GM23248 (cell line): Measurements from ENCODE around the gene WDCP. TPM values are rescaled to one million over a fixed set of nuclear protein-coding genes. Genes with fewer than 3 reads are reported as not detected.

Experiments used
- DNase-seq: peaks from one replicate; pipeline ENCODE4 v3.0.0-alpha.2; 2015
- H2AFZ ChIP-seq: fragments of 200-600 bp; sonication (generic); 2 replicates; pipeline ENCODE4 v1.6.1; 2016; ENCODE audit warnings: antibody characterized with exemption
- H3F3A ChIP-seq: fragments of 200-600 bp; sonication (generic); 2 replicates; pipeline ENCODE4 v1.6.1; 2016; ENCODE audit warnings: mild to moderate bottlenecking, antibody characterized with exemption, mixed run types; ENCODE audit not compliant: insufficient read depth
- H3K27ac ChIP-seq: fragments of 200-600 bp; sonication (generic); 2 replicates; pipeline ENCODE4 v1.5.1; 2016; ENCODE audit warnings: mild to moderate bottlenecking
- H3K27me3 ChIP-seq: fragments of 200-600 bp; sonication (generic); replicated peaks from 2 replicates; pipeline ENCODE4 v1.6.1; 2016; ENCODE audit warnings: mild to moderate bottlenecking; ENCODE audit not compliant: insufficient read depth
- H3K36me3 ChIP-seq: fragments of 200-600 bp; sonication (generic); 2 replicates; pipeline ENCODE4 v1.6.1; 2016; ENCODE audit warnings: low read depth, mild to moderate bottlenecking
- H3K4me1 ChIP-seq: fragments of 200-600 bp; sonication (generic); 2 replicates; pipeline ENCODE4 v1.6.1; 2016; ENCODE audit warnings: mild to moderate bottlenecking; ENCODE audit not compliant: insufficient read depth
- H3K4me2 ChIP-seq: fragments of 200-600 bp; sonication (generic); one replicate; pipeline ENCODE4 v1.6.1; 2016; ENCODE audit warnings: mild to moderate bottlenecking; ENCODE audit not compliant: unreplicated experiment
- H3K4me3 ChIP-seq: fragments of 200-600 bp; sonication (generic); 2 replicates; pipeline ENCODE4 v1.5.1; 2016; ENCODE audit warnings: mild to moderate bottlenecking
- H3K79me2 ChIP-seq: fragments of 200-600 bp; sonication (generic); 2 replicates; pipeline ENCODE4 v1.6.1; 2016; ENCODE audit warnings: mild to moderate bottlenecking; ENCODE audit not compliant: insufficient read depth
- H3K9ac ChIP-seq: fragments of 200-600 bp; sonication (generic); 2 replicates; pipeline ENCODE4 v1.6.1; 2016; ENCODE audit warnings: mild to moderate bottlenecking
- H3K9me2 ChIP-seq: fragments of 200-600 bp; sonication (generic); 2 replicates; pipeline ENCODE4 v1.6.1; 2016; ENCODE audit warnings: mixed run types, mild to moderate bottlenecking, moderate library complexity; ENCODE audit not compliant: insufficient read depth
- H3K9me3 ChIP-seq: fragments of 200-600 bp; sonication (generic); one replicate; pipeline ENCODE4 v1.6.1; 2017; ENCODE audit warnings: low read depth
- H4K20me1 ChIP-seq: fragments of 200-600 bp; sonication (generic); 2 replicates; pipeline ENCODE4 v1.6.0; 2016; ENCODE audit not compliant: insufficient read depth
- EZH2 ChIP-seq: fragments of 200-600 bp; sonication (generic); IDR thresholded peaks from 2 replicates; pipeline ENCODE4 v1.6.1; 2018; ENCODE audit warnings: antibody characterized with exemption, mild to moderate bottlenecking; ENCODE audit not compliant: insufficient read depth, poor library complexity, severe bottlenecking
- EZH2phosphoT487 ChIP-seq: fragments of 200-600 bp; sonication (generic); IDR thresholded peaks from 2 replicates; pipeline ENCODE4 v1.6.1; 2018; ENCODE audit warnings: antibody characterized with exemption, moderate library complexity, mild to moderate bottlenecking, low read depth; ENCODE audit not compliant: insufficient read depth
- WGBS, 2 experiments: methylation state at CpG; one replicate each; pipeline ENCODE4 v1.1.6; 2015 to 2017; ENCODE audit warnings: low lambda C conversion rate in 2 of 2, low coverage in 1 of 2; ENCODE audit errors: missing lambda C conversion rate in 2 of 2; 5-methylcytosine and 5-hydroxymethylcytosine counted together
- in situ Hi-C: fragments of 300-500 bp; cut with MboI; formaldehyde crosslinking; loops from 2 replicates; pipeline ENCODE4 v1.15.0; 2020
- polyA plus RNA-seq: library from polyadenylated mRNA; unstranded; fragments of >200 nt; fragmentation: Nextera tagmentation; extraction: Ambion mirVana; gene quantifications from 2 replicates; pipeline ENCODE4 v1.2.1, GENCODE V29; 2016
- small RNA-seq: library from RNA; depleted of rRNA; stranded (forward); fragments of <200 nt; gene quantifications from one replicate; pipeline ENCODE3, GENCODE V24; 2014; ENCODE audit warnings: low read depth, low replicate concordance
- total RNA-seq: library from RNA; depleted of rRNA; stranded (reverse); fragments of >200 nt; shearing (Covaris generic); gene quantifications from 2 replicates; pipeline ENCODE4 v1.2.3, GENCODE V29; 2014; rRNA removed

Gene WDCP
- total and polyA plus RNA-seq, 2 experiments from 2014 or later, result 4.2 to 7.6 TPM

GRCh38 chr2:23988371-23988770 lies 58.8 kb downstream of the WDCP start:
- H3K27ac ChIP-seq, result no peak overlapping the region
- H3K4me3 ChIP-seq, result no peak overlapping the region
- TF ChIP-seq EZH2phosphoT487, result no peak
- TF ChIP-seq EZH2, result no peak
- H3K9ac ChIP-seq, result no peak overlapping the region
- H3F3A ChIP-seq, result no peaks in the 10 kb centered on the region
- 50 to 54% methylated on average over 2 of the region's 2 CpGs for WGBS, 2 experiments
- H3K36me3 ChIP-seq, result peaks cover 4% of the 10 kb centered on the region; the same call in 1 of the 2 replicates
- H3K9me2 ChIP-seq, result no peaks in the 10 kb centered on the region
- in situ Hi-C loops, result no loop called here
- H3K79me2 ChIP-seq, result no peaks in the 10 kb centered on the region
- no peak overlapping the region for H3K4me2 ChIP-seq
- no peaks in the 10 kb centered on the region for H3K4me1 ChIP-seq
- H4K20me1 ChIP-seq, result no peaks in the 10 kb centered on the region
- no peaks in the 10 kb centered on the region for H3K9me3 ChIP-seq
- H2AFZ ChIP-seq, result no peak overlapping the region
- H3K27me3 ChIP-seq, result no peaks in the 10 kb centered on the region
- DNase-seq, result peak; percentile 41

Small RNA genes within 50 kb of the gene (small RNA-seq; reads per million reads assigned to genes)
- gene RN7SL610P, result not detected
- not detected for gene RNU6-370P

Other genes starting within 250 kb of the WDCP start
- gene ATAD2B, start 120.3 kb downstream of the WDCP start, total RNA-seq, result 6.7 and 10.9 TPM in 2 replicates
- 4.1 and 4.8 TPM in 2 replicates for gene ATAD2B, start 120.3 kb downstream of the WDCP start, polyA plus RNA-seq
- 11.9 and 17.2 TPM in 2 replicates for gene UBXN2A, start 106.9 kb downstream of the WDCP start, total RNA-seq
- 16.3 and 18.0 TPM in 2 replicates for gene UBXN2A, start 106.9 kb downstream of the WDCP start, polyA plus RNA-seq
- under 0.01 TPM in 2 replicates for gene MFSD2B, start 37.3 kb downstream of the WDCP start, total RNA-seq
- gene MFSD2B, start 37.3 kb downstream of the WDCP start, polyA plus RNA-seq, result 0.58 TPM in 1 of 2 replicates, not detected in the other
- gene FKBP1B, start 2.4 kb upstream of the WDCP start, total RNA-seq, result 1.0 and 7.5 TPM in 2 replicates
- 7.0 and 8.7 TPM in 2 replicates for gene FKBP1B, start 2.4 kb upstream of the WDCP start, polyA plus RNA-seq
- 101 and 129 TPM in 2 replicates for gene SF3B6, start 28.9 kb upstream of the WDCP start, total RNA-seq
- gene SF3B6, start 28.9 kb upstream of the WDCP start, polyA plus RNA-seq, result 287 and 289 TPM in 2 replicates
- gene TP53I3, start 37.4 kb upstream of the WDCP start, total RNA-seq, result 74.1 and 76.2 TPM in 2 replicates
- gene TP53I3, start 37.4 kb upstream of the WDCP start, polyA plus RNA-seq, result 81.7 and 85.3 TPM in 2 replicates
- gene PFN4, start 75.9 kb upstream of the WDCP start, total RNA-seq, result not detected in 2 replicates
- 0.60 and 0.64 TPM in 2 replicates for gene PFN4, start 75.9 kb upstream of the WDCP start, polyA plus RNA-seq
- 5.8 and 22.4 TPM in 2 replicates for gene FAM228B, start 76.1 kb upstream of the WDCP start, total RNA-seq
- gene FAM228B, start 76.1 kb upstream of the WDCP start, polyA plus RNA-seq, result 12.1 and 15.1 TPM in 2 replicates
- 2.1 TPM in 1 of 2 replicates, not detected in the other for gene FAM228A, start 127.7 kb upstream of the WDCP start, total RNA-seq
- not detected in 2 replicates for gene FAM228A, start 127.7 kb upstream of the WDCP start, polyA plus RNA-seq